Measurements from ENCODE around the gene HOXC13.
A peak's percentile ranks its signal among the peaks of the same experiment; 100 is the strongest.

Gene HOXC13

GRCh38 chr12:53981634-53982565 lies 43.3 kb downstream of the HOXC13 start:
- Histone ChIP-seq H3K27ac (no peak overlapping the region), H3K4me3 (no peak overlapping the region)
- DNase-seq (ENCODE audit: low spot score): no peak
- TF ChIP-seq CTCF (IDR thresholded peaks at IDR 0.05): no peak

- Histone ChIP-seq H3K27ac (no peak overlapping the region), H3K4me3 (no peak overlapping the region)
- TF ChIP-seq CTCF (IDR thresholded peaks at IDR 0.05): no peak
- DNase-seq (ENCODE audit: low spot score): no peak
Measured at GRCh38 chr12:53982648-53983567, 44.3 kb downstream of the HOXC13 start.

GRCh38 chr12:53983568-53983949 lies 44.9 kb downstream of the HOXC13 start:
- DNase-seq (ENCODE audit: low spot score): no peak
- H3K27ac ChIP-seq: no peak overlapping the region
- no peak for TF ChIP-seq CTCF (IDR thresholded peaks at IDR 0.05)
- H3K4me3 ChIP-seq: no peak overlapping the region

- H3K27ac ChIP-seq: no peak overlapping the region
- no peak overlapping the region for H3K4me3 ChIP-seq
- DNase-seq (ENCODE audit: low spot score): no peak
- no peak for TF ChIP-seq CTCF (IDR thresholded peaks at IDR 0.05)
Measured at GRCh38 chr12:53983950-53984572, 45.4 kb downstream of the HOXC13 start.

GRCh38 chr12:53984901-53985691 lies 46.5 kb downstream of the HOXC13 start, which contains the start of gene HOXC10:
Gene HOXC10, plus strand, starts transcription at chr12:53985146. Its CDS starts 114 bp downstream, at chr12:53985260.
- Histone ChIP-seq H3K4me3 (peak within 1 kb of the TSS; percentile 50), H3K27ac (no peak within 1 kb of the TSS)
- DNase-seq (ENCODE audit: low spot score): no peak
- peak; percentile 32 for TF ChIP-seq CTCF (IDR thresholded peaks at IDR 0.05)

GRCh38 chr12:53985692-53985993 lies 47.0 kb downstream of the HOXC13 start:
- DNase-seq (ENCODE audit: low spot score): no peak
- no peak for TF ChIP-seq CTCF (IDR thresholded peaks at IDR 0.05)
- Histone ChIP-seq H3K27ac (no peak overlapping the region), H3K4me3 (peak overlapping the region; percentile 50)
